ENCODE data around the gene SLIT1.

DNA sequence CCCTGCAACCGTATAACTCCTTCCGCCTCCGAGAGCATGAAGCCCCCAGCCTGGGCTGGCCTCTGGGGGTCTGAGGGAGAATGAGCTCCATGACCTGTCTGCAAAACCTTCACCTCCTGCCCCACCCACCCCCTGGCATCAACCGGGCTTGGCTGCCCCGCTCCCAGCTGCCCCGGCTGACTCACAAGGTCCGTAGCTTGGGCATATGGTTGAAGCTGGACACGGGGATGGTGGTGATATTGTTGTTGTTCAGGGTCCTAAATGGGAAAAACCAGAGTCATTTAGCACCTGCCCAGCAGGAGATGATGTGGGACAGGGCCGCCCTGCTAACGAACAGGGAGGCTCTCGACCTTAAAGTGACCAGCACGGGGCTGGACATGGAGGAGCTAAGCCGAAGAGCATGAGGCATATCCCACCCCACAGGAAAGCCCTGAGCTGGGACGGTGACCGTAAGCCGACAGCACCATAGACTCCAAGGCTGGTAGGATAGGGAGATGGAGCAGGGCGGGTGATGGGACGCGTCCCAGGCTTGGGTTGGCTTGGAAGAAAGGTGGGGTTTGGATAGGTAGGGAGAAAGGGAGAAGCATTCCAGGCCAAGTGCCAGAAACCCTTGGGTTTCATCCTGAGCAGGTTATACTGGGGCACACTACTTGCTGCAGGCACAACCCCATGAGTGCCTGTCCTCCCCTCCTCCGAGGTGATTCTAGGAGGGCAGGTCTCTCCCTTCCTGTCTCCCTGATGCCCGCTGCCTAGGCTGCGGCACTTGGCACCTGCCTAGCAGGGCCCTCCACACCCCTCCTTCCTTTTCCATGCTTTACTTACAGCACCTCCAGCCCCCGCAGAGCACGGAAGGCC, 121.5 kb downstream of the SLIT1 start:
- TF ChIP-seq EZH2 (IDR thresholded peaks at IDR 0.05; ENCODE audit: borderline replicate concordance, insufficient read depth, low read length, poor library complexity, severe bottlenecking) = no peak
- TF ChIP-seq, protein P1, sequence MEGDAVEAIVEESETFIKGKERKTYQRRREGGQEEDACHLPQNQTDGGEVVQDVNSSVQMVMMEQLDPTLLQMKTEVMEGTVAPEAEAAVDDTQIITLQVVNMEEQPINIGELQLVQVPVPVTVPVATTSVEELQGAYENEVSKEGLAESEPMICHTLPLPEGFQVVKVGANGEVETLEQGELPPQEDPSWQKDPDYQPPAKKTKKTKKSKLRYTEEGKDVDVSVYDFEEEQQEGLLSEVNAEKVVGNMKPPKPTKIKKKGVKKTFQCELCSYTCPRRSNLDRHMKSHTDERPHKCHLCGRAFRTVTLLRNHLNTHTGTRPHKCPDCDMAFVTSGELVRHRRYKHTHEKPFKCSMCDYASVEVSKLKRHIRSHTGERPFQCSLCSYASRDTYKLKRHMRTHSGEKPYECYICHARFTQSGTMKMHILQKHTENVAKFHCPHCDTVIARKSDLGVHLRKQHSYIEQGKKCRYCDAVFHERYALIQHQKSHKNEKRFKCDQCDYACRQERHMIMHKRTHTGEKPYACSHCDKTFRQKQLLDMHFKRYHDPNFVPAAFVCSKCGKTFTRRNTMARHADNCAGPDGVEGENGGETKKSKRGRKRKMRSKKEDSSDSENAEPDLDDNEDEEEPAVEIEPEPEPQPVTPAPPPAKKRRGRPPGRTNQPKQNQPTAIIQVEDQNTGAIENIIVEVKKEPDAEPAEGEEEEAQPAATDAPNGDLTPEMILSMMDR (IDR thresholded peaks at IDR 0.05; ENCODE audit: poor library complexity, severe bottlenecking) = no peak
- no peak for TF ChIP-seq RAD21 (conservative IDR thresholded peaks at IDR 0.05)
- TF ChIP-seq EP300 (conservative IDR thresholded peaks at IDR 0.05; ENCODE audit: poor library complexity, severe bottlenecking) = no peak
- TF ChIP-seq MXI1 (conservative IDR thresholded peaks at IDR 0.05; ENCODE audit: poor library complexity, severe bottlenecking) = no peak
- no peak for TF ChIP-seq POLR2AphosphoS5 (IDR thresholded peaks at IDR 0.05)
- TF ChIP-seq, protein P2, sequence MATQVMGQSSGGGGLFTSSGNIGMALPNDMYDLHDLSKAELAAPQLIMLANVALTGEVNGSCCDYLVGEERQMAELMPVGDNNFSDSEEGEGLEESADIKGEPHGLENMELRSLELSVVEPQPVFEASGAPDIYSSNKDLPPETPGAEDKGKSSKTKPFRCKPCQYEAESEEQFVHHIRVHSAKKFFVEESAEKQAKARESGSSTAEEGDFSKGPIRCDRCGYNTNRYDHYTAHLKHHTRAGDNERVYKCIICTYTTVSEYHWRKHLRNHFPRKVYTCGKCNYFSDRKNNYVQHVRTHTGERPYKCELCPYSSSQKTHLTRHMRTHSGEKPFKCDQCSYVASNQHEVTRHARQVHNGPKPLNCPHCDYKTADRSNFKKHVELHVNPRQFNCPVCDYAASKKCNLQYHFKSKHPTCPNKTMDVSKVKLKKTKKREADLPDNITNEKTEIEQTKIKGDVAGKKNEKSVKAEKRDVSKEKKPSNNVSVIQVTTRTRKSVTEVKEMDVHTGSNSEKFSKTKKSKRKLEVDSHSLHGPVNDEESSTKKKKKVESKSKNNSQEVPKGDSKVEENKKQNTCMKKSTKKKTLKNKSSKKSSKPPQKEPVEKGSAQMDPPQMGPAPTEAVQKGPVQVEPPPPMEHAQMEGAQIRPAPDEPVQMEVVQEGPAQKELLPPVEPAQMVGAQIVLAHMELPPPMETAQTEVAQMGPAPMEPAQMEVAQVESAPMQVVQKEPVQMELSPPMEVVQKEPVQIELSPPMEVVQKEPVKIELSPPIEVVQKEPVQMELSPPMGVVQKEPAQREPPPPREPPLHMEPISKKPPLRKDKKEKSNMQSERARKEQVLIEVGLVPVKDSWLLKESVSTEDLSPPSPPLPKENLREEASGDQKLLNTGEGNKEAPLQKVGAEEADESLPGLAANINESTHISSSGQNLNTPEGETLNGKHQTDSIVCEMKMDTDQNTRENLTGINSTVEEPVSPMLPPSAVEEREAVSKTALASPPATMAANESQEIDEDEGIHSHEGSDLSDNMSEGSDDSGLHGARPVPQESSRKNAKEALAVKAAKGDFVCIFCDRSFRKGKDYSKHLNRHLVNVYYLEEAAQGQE (IDR thresholded peaks at IDR 0.05; ENCODE audit: borderline replicate concordance) = no peak

All from neural cell (in vitro differentiated cells).